NCI-H69 (cell line): ENCODE data around the gene IER3IP1.
"Not testable (repeated sequence)": the region's sequence is repeated elsewhere in the genome, so short reads cannot be mapped to it uniquely, and the experiment has no call there.

ENCODE experiments used
- DNase-seq: peaks from one replicate; lab custom pipeline; 2025; lab: John Stamatoyannopoulos, UW

Gene IER3IP1, protein sequence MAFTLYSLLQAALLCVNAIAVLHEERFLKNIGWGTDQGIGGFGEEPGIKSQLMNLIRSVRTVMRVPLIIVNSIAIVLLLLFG

DNA sequence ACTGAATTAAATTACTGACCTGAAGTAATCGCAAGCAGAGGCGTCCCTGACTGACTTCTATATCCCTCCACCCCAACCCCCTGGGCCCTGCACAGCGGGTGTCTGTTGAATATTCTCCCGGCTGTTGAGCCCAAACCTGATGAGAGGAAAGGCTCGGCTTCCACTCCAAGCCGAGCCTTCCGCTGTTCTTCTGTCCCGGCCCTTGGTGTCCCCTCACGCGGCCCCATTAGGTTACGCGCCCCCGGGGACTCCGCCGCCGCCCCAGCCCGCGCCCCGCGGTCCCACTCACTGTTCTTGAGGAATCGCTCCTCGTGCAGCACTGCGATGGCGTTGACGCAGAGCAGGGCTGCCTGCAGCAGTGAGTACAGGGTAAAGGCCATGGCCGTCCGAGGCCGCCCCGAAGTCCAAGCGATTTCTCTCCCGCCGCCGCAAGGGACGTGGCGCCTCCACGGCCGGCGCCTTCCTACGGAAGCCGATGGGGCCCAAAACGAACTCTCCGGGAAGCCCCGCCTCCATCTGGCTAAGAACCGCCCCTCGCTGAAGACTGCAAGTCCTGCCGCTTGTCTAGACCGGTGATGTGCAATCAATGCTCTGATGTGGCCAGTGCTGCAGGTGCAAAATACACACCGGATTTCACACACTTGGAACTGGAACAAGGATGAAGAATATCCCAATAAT lies at the start of gene IER3IP1:
Gene IER3IP1, minus strand, starts transcription at position 467 of the 678 bp plus-strand sequence. Its CDS starts 87 bp downstream, at position 380.
- DNase-seq, result peak; percentile 99

DNA sequence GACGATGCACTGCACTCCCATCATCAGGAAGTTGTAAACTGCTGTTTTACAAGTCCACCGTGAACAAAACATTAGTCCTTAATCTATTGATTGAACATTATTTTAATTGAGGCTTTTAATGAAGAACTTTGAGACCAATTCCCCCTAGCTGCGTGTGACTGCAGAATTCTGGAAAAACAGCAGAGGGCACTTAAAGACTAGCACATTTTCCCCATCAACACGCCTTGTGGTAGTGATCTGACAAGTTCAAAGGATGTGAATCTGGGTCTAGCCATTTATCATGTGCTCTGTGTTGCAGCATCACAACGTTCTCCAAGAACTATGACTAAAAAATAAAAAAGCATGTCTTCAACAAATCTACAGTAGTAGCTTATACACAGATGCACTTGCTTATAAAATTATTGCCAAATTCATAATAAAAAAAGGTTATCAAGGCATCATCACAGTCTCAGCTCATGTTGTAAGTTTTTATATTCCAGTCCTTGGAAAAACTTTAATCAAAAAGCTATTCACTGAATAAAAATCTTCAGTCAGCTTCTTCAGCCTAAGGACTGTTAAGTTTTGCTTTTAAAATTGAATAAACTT lies 39.5 kb upstream of the IER3IP1 start:
- peak; percentile 90 for DNase-seq

DNA sequence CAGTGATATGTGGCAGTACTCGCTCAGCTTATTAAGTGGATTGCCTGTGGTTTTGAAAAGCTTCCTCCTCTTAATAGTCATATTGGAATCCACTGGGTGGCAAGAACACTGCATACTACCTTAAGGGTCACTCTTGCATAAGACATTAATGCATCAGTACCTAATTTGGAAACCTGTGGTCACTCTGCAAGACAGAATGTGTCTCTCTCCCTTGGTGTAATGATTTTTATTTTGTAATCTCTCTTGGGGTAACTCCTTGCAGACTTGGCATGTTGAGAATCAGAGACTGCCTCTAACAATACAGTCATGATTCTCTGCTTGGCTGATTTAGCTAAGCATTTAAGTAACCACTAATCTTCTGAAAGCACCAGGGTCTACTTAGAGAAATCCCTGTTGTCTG lies 33.0 kb upstream of the IER3IP1 start:
- DNase-seq, result no peak

DNA sequence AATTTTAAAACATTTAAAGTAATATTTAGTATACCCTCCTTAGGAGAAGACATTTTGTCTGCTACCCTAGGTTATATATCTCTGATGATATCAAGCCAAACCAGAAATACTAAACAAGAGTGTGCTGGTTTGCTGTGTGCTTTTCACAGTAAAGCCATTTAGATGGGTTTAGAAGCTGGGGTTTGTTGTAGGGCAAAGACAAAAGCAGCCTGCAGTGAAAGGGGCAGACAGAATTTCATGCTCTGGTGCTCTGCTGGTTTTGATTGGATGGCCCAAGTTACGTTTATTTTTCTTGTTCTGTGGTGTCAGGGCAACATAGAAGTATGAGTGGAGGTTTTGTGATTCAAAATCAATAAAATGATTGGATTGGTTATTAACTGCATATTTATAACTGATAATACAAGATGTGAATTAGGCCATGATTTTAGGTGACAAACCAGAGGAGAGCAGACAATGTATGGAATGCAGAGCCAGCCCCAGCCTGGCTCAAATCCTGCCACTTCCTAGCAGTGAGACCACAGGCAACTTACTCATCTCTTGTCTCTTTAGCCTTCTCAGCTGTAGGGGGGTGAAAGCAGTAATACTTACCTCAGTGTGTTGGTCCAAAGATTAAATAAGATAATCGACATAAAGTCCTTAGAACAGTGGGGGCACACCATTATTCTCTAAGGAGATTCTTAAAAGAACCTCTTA lies 30.9 kb upstream of the IER3IP1 start:
- no peak for DNase-seq

DNA sequence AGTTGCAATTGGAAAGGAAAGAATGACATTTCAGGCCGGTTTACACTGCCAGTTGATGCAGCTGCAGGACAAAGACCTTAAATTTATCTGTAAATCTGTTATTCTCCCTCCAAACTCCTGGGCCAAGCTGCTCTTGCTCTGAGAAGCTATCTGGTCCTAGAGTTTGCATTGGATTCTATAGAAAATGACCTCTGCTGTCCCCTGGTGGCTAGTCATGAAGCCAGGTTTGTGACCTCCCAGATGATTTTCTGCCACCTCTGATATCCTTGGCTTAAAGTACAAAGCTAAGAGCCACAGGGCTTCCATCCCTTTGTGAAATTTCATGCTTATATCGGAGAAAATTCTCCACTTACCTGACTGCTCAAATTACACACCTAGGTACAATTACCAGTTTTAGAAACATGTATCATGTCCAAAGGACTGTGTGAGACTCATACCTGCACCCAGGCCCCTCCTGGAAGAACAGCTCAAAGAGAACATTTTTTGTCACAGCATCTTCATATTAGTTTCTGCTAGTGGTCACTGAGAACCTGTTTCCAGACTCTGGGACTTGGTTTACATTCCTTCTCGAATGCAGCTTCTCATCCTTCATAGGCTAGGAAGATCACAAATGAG lies 28.9 kb upstream of the IER3IP1 start:
- DNase-seq, result peak; percentile 66

DNA sequence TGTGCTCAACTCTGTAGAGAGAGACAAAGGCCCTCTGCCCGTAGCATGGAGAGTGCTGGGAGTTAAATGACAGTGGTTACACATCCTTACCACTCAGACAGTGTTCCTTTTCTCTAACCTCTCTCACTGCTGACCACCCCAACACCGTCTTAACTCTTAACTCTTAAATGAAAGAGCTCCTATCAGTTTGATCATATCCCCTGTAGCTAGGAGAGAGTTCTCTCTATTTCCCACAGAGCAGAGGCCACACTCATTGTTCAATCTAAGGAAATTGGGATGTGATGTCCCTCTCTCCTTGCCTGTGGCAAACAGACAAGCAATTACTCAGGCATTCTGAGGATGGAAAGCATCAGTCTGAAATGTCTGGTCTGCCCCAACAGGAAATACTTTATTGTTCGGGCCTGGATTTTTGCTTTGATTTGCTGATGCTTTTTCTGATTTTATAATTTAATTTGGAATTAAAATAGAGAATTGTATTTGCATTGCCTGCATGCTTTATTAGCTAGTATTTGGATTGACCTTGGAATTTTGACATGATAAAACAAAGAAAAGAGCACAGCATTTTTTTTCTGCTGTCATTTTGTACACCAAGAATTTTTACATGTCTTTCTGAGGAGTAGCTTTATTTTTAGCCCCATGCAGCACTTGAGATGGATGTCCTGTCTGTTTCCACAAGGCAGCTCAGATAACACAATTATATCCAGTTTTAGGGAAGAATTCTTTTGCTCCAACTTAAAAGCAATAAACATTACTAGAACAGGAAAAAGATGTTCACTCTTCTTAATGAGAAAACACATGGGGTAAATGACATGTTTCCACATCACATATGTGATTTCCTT lies 27.7 kb upstream of the IER3IP1 start:
- DNase-seq, result no peak

DNA sequence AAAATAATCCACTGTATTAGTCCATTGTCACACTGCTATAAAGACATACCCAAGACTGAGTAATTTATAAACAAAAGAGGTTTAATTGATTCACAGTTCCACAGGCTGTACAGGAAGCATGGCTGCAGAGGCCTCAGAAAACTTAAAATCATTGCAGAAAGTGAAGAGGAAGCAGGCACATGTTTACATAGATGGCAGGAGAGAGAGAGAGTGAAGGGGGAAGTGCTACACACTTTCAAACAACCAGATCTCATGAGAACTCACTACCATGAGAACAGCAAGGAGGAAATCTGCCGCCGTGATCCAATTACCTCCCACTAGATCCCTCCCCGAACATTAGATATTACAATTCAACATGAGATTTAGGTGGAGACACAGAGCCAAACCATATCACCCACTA lies 19.8 kb upstream of the IER3IP1 start:
- DNase-seq, result peak; percentile 25

DNA sequence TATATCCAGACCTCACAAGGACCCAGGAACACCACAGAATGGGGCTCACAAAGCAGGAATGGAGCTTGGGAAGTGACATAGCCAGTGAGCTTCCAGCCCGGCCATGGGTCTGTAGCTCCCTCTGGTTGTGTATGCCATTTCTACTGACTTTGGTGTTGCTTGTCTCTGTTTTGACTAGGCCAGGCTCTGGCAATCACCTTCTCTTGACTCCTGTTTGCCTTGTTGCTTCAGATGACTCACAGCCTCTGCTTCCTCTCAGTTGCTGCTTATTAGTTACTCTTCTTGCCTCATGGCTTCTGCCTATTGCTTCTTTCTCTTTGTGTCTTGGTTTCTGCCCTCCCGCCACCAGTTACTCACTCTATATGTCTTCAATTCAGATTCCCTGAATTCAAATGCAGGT lies 15.8 kb upstream of the IER3IP1 start:
- no peak for DNase-seq

DNA sequence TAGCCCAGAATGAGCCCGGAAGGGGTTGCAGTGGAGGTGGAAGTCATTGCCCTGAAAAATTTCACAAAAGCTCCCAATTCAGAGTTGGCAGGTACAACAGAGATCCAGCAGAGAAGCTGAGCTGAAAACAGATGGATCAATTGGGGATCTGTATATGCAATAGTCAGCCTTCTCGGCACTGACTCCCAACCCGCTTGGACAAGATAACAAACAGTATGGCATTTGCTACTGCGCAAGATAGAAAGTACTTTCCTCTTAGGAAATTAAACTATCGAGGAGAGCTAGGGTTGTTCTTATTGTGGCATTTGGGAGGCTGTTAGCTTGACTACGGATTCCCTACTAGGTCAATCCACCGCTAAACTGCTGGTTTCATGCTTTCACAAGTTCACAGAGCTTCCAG lies 11.6 kb upstream of the IER3IP1 start:
- DNase-seq, result no peak

DNA sequence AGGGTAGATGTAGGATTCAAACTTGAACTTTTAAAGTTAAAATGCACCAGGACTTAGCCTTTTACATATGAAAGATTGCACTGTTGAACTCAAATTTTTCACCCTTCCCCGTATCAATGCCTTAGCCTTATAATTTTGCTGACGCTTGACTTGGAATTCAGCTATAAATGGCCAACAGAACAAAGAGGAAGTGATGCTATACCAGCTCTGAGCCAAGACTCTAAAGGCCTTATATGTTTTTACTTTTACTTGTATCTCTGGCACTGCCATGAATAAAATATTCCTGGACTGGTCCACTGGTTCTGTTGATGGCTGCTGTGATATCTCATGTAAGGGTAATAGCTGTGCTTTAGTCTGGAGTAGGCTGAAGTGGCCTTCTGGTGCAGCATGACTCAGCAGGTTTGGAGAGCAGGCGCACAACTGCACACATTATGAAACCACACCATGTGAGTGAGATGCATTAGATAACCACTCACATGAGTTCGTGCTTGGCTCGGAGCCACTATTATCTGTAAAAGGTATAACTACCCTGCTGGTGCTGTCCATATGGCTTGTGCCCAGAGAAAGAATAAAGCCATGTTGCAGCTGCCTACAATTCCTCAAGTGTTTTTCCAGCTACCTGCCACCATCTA lies 8.4 kb upstream of the IER3IP1 start:
- peak; percentile 62 for DNase-seq

DNA sequence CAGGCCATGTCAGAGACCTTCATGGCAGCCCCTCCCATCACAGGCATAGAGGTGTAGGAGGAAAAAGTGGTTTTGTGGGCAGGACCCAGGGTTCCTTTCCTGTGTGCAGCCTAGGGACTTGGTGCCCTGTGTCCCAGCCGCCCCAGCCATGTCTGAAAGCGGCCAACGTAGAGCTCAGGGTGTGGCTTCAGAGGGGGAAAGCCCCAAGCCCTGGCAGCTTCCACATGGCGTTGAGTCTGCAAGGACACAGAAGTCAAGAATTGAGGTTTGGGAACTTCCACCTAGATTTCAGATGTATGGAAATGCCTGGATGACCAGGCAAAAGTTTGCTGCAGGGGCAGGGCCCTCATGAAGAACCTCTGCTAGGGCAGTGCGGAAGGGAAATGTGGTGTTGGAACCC lies 6.0 kb upstream of the IER3IP1 start:
- DNase-seq, result not testable (repeated sequence)

DNA sequence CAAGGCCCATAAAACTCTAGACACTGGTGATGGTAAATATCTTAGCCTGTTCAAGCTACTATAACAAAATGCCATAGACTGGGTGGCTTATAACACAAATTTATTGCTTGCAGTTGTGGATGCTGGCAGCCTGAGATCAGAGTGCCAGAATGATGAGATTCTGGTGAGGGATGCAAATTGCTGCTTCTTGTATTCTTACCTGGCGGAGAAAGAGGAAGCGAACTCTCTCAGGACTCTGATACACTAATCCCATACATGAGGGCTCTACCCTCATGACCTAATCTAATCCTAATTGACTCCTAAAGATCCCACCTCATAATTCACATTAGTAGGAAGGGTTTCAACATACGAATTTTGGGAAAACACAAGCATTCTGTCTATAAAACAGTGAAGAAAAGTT lies 4.6 kb upstream of the IER3IP1 start:
- no peak for DNase-seq

DNA sequence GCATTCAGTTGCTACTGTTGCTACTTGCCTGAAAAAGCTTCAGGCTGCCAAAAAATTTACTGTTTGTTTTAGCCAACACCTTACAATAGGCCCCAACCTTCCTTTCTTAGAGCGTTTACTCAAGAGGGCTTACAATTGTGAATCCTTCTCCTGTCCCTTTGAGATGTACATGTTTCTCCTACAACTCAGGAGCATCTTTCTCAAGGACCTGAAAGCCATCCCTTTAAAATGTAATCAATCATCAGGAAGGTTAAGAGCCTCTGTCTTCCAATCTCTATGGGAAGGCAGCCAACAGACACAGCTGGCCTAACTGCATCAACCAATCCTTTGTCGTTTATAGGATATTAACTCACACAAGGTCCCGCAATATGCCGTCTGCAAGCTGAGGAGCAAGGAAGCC lies 3.4 kb upstream of the IER3IP1 start:
- DNase-seq, result peak; percentile 83

DNA sequence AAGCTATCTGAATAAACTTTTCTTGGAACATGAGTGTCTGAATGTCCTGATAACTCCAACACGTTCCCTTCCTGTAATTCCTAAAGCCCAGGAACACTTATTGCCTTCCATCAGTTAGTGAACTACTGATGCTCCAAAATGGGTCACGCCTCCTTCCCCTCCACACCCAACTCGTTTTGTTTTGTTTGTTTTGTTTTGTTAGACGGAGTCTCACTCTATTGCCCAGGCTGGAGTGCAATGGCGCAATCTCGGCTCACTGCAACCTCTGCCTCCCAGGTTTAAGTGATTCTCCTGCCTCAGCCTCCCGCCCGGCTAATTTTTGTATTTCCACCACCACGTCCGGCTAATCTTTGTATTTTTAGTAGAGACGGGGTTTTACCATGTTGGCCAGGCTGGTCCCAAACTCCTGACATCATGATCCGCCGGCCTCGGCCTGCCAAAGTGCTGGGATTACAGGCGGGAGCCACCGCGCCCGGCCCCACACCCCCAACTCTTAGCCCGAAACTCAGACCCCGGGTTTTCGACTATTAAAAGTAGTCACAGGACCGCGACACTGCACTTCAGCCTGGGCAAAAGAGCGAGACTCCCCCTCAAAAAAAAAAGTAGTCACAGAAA lies 774 bp downstream of the IER3IP1 start:
- DNase-seq, result peak; percentile 45

DNA sequence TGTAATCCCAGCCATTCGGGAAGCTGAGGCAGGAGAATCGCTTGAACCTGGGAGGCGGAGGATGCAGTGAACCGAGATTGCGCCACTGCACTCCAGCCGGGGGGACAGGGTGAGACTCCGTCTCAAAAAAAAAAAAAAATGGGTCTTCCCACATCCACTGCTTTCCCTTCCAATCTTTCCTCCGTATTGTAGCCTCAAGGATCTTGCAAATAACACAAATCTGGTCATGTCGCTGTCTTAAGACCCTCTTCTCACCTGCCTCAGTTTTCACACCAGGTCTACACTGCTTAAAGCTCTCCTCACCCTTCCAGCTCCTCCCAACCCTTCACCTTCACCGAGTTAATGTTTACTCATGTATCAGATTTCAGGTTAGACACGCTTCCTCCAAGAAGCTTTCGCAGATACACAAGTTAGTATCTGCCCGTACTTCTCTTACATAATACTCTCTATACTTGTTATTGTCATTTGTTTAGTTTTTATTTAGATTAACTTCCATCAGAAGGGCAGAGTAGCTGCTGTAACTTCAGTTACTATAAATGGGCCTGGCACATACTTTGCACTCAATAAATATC lies 1.5 kb downstream of the IER3IP1 start:
- DNase-seq, result peak; percentile 21

DNA sequence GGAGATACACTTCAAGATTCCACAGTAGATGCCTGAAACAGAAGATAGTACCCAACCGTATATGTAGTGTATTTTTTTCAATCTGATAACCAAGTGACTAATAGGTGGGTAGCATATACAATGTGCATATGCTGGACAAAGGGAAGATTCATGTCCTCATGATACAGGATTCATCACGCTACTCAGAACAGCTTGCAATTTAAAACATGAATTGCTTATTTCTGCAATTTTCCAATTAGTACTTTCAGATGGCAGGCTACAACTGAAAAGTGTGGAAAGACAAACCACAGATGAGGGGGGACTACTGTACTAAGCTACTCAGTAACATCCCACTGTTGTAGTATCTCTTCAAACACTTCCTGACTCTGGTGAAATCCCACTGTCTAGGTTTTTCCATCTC lies 3.7 kb downstream of the IER3IP1 start:
- DNase-seq, result no peak

DNA sequence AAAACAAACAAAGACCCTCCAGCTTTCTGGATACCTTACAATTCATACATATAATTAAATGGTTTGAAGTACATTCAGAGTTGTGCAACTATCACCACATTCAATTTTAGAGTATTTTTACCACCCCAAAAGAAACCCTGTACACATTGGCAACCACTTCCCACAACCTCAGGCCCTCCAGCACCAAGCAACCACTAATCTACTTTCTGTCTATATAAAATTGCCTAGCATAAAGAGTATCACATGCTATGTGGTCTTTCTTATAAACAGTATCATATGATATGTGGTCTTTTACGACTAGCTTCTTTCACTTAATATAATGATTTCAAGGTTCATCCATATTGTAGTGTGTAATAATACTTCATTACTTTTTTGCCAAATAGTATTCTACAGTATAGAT lies 7.3 kb downstream of the IER3IP1 start:
- no peak for DNase-seq

DNA sequence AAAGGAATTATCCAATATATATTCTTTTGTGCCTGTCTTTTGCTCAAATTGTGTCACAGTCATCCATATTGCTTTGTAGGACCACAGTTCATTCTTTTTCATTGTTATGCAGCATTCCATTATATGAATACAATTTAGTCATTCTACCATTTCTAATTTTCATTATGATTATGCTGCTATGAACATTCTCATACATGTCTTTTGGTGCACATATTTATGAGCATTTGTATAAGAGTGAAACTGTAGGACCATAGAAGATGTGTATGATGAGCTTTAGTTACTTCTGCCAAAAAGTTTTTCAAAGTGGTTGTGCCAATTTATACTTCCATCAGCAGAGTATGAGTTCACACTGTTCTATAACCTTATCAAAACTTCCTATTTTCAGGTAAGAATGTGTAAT lies 7.7 kb downstream of the IER3IP1 start:
- DNase-seq, result no peak

DNA sequence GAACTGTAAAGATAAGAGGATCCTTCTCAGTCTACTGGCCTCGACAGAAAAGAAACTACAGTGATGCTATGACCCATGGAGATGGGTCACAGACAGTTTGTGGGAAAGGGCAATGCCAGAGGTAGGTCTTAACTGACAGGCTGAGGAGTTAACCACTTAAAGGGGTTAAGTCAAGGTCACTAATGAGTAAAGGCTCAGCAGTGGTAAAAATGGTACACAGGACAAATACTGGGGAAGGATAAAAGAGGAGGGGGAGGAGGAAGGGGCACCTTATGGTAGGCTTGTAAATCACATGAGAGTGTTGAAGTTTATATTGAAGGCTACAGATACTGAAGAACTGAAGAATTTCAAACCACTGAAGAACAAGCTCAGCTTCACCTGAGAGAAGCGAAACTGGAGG lies 9.9 kb downstream of the IER3IP1 start:
- peak; percentile 88 for DNase-seq

DNA sequence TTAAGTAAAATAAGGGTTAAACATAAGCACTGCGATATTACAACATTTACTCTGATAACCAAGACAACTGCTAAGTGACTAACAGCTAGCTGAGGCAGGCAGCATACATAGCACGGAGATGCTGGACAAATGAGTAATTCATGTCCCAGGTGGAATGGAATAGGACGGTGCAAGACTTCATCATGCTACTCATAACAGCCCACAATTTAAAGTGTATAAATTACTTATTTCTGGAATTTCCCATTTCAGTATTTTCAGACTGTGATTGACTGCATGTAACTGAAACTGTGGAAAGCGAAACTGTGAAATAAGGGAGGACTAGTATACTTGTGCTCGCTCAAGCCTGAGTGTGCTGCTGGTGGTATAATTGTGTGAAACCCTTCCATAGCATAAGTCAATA lies 12.9 kb downstream of the IER3IP1 start:
- DNase-seq, result no peak

DNA sequence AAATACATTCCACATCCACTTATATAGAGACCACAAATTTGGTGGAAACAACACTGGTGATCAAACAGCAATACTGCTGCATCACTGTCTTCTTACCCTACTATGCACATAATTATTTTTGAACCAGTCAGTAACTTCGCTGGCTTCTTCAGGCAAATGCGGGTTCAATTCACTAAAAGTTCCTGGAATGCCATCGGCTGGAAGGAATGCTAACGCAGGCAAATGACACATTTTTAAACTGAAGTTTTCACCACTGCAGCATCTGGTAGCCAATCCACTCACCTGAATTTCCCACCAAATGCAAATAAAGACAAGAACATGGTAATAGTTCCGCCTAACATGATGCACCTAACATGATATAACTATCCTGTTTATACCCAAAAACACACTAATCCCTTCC lies 15.9 kb downstream of the IER3IP1 start:
- no peak for DNase-seq
